ENCODE measurements around the gene INPP5A. TPM values are rescaled to one million over a fixed set of nuclear protein-coding genes. Genes with fewer than 3 reads are reported as not detected.
A peak's percentile ranks its signal among the peaks of the same experiment; 100 is the strongest.

INPP5A gene
- total and polyA plus RNA-seq, 10 donors: 11.1 to 41.3 (median 30.8) TPM

GRCh38 chr10:132691711-132692153 lies 154.1 kb downstream of the INPP5A start:
- Histone ChIP-seq H3K36me3 (peaks cover 0 to 44% (median 16%) of the 10 kb centered on the region in 6 donors), H3K4me3 (no peak overlapping the region), H3K9me3 (peaks cover 0 to 22% (median 11%) of the 10 kb centered on the region in 8 donors), H3K4me1 (no peaks in the 10 kb centered on the region), H3K27me3 (replicated peaks in 1 of 7) (no peaks in the 10 kb centered on the region), H3K27ac (no peak overlapping the region)
- intact Hi-C loops (cut with DNase I; ENCODE audit: low total_unique reads): no loop called here
- peak; percentile 64 for DNase-seq
- TF ChIP-seq POLR2A (IDR thresholded peaks at IDR 0.05) (no peak), CTCF (IDR thresholded peaks at IDR 0.05 in 8 of 11, conservative IDR thresholded peaks at IDR 0.05 in 3 of 11) (no peak), POLR2AphosphoS5 (IDR thresholded peaks at IDR 0.05) (no peak)
- 96 to 99% (median 98%) methylated on average over 27 to 48 of the region's 48 CpGs for WGBS, 5 donors

GRCh38 chr10:132692311-132692710 lies 154.7 kb downstream of the INPP5A start:
- DNase-seq: no peak
- Histone ChIP-seq H3K4me3 (no peak overlapping the region), H3K27ac (no peak overlapping the region), H3K4me1 (no peaks in the 10 kb centered on the region), H3K27me3 (replicated peaks in 1 of 7) (no peaks in the 10 kb centered on the region), H3K36me3 (peaks cover 0 to 50% (median 17%) of the 10 kb centered on the region in 6 donors), H3K9me3 (peaks cover 0 to 22% (median 11%) of the 10 kb centered on the region in 8 donors)
- TF ChIP-seq CTCF (IDR thresholded peaks at IDR 0.05 in 8 of 11, conservative IDR thresholded peaks at IDR 0.05 in 3 of 11) (no peak), POLR2AphosphoS5 (IDR thresholded peaks at IDR 0.05) (no peak), POLR2A (IDR thresholded peaks at IDR 0.05) (no peak)
- intact Hi-C loops (cut with DNase I; ENCODE audit: low total_unique reads): no loop called here
- 89 to 96% (median 96%) methylated on average over 2 of the region's 2 CpGs for WGBS, 5 donors

- no peak for DNase-seq
- Histone ChIP-seq H3K27me3 (replicated peaks in 1 of 7) (no peaks in the 10 kb centered on the region), H3K9me3 (peaks cover 0 to 22% (median 11%) of the 10 kb centered on the region in 8 donors), H3K4me1 (peaks cover 0 to 7% (median 2%) of the 10 kb centered on the region in 6 donors), H3K4me3 (no peak overlapping the region), H3K36me3 (peaks cover 0 to 64% (median 30%) of the 10 kb centered on the region in 6 donors), H3K27ac (no peak overlapping the region)
- TF ChIP-seq CTCF (IDR thresholded peaks at IDR 0.05 in 8 of 11, conservative IDR thresholded peaks at IDR 0.05 in 3 of 11) (no peak), POLR2AphosphoS5 (IDR thresholded peaks at IDR 0.05) (no peak)
- intact Hi-C loops (cut with DNase I; ENCODE audit: low total_unique reads): no loop called here
Measured at GRCh38 chr10:132693676-132694075, 156.1 kb downstream of the INPP5A start.

- Histone ChIP-seq H3K4me1 (peaks cover 0 to 31% (median 17%) of the 10 kb centered on the region in 6 donors), H3K36me3 (peaks cover 0 to 67% (median 23%) of the 10 kb centered on the region in 6 donors), H3K4me3 (no peak overlapping the region), H3K27ac (no peak overlapping the region), H3K9me3 (peaks cover 0 to 22% (median 11%) of the 10 kb centered on the region in 8 donors), H3K27me3 (replicated peaks in 1 of 7) (no peaks in the 10 kb centered on the region)
- WGBS, 5 donors: 82 to 97% (median 85%) methylated on average over 2 of the region's 2 CpGs
- no peak for TF ChIP-seq CTCF (IDR thresholded peaks at IDR 0.05 in 8 of 11, conservative IDR thresholded peaks at IDR 0.05 in 3 of 11)
- TF ChIP-seq POLR2AphosphoS5 (IDR thresholded peaks at IDR 0.05): no peak
- TF ChIP-seq POLR2A (IDR thresholded peaks at IDR 0.05): no peak
- no peak for DNase-seq
- intact Hi-C loops (cut with DNase I; ENCODE audit: low total_unique reads): no loop called here
Measured at GRCh38 chr10:132696204-132696603, 158.6 kb downstream of the INPP5A start.
